ENCODE results near the gene ZNF362.

The ZNF362 gene

DNA sequence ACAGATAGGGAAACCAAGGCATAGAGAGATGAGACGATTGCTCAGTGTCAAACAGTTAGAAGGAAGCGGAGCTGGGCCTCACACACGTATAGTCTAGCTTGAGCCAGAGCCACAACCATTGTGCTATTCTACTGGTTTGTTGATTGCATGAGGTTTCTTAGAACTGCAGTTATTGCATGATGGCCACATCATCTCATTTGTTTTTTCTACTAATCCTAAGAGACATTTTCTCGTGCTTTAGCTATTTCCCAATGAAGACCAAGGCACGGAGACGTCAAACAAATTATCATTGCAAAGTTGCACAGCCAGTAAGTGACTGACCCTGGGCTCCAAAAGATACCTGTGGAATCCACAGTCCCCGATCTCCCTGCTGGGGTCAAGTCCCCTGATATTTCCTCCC is 25.1 kb upstream of the ZNF362 start:
- no peak overlapping the region for H2AFZ ChIP-seq (ENCODE audit: low read depth, low read length)
- H3K9ac ChIP-seq (ENCODE audit: low read depth, low read length) = no peak overlapping the region
- H3K4me2 ChIP-seq (ENCODE audit: insufficient read depth, low read length) = no peak overlapping the region
- no peaks in the 10 kb centered on the region for H3K79me2 ChIP-seq (ENCODE audit: insufficient read depth, low read length)
- no peak overlapping the region for H3K4me3 ChIP-seq (ENCODE audit: low read depth in 1 of 2, low read length in 2 of 2)
- H3K4me1 ChIP-seq (ENCODE audit: insufficient read depth, low read length) = peaks cover 11% of the 10 kb centered on the region
- H3K27ac ChIP-seq (ENCODE audit: low read length) = no peak overlapping the region
- no peaks in the 10 kb centered on the region for H4K20me1 ChIP-seq (ENCODE audit: insufficient read depth, low read length)
- TF ChIP-seq, protein P1, sequence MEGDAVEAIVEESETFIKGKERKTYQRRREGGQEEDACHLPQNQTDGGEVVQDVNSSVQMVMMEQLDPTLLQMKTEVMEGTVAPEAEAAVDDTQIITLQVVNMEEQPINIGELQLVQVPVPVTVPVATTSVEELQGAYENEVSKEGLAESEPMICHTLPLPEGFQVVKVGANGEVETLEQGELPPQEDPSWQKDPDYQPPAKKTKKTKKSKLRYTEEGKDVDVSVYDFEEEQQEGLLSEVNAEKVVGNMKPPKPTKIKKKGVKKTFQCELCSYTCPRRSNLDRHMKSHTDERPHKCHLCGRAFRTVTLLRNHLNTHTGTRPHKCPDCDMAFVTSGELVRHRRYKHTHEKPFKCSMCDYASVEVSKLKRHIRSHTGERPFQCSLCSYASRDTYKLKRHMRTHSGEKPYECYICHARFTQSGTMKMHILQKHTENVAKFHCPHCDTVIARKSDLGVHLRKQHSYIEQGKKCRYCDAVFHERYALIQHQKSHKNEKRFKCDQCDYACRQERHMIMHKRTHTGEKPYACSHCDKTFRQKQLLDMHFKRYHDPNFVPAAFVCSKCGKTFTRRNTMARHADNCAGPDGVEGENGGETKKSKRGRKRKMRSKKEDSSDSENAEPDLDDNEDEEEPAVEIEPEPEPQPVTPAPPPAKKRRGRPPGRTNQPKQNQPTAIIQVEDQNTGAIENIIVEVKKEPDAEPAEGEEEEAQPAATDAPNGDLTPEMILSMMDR (IDR thresholded peaks at IDR 0.05; ENCODE audit: borderline replicate concordance, extremely low read depth, low read length, poor library complexity, severe bottlenecking) = no peak
- no peak for TF ChIP-seq EZH2 (IDR thresholded peaks at IDR 0.05; ENCODE audit: borderline replicate concordance, low read depth, low read length, severe bottlenecking)
- peaks cover 2% of the 10 kb centered on the region for H3K27me3 ChIP-seq (ENCODE audit: insufficient read depth, low read length, poor library complexity)
- DNase-seq = no peak
- ATAC-seq (ENCODE audit: insufficient read depth, low read depth) = no peak
- H3K36me3 ChIP-seq (ENCODE audit: insufficient read depth, low read length) = no peaks in the 10 kb centered on the region
- H3K9me3 ChIP-seq (ENCODE audit: insufficient read depth, low read length, severe bottlenecking) = no peaks in the 10 kb centered on the region

DNA sequence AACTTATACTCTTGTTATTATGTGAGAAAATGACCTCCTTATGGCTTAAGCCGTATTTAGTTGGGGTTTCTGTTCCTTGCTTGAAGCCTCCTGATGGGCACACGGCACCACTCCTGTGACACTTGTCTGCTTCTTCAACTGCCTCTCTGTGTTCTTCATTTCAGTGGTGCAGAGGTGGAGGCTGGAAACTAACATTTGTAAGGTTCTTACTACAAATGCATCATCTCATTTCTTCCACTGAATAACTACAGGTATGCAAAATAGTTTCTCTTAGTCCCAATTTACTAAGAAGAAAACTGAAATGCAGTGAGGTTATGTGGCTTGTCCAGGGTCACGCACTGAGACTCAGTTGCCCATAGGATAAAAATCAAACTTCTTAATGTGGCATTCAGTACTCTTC is 23.6 kb upstream of the ZNF362 start:
- peaks cover 2% of the 10 kb centered on the region for H3K27me3 ChIP-seq (ENCODE audit: insufficient read depth, low read length, poor library complexity)
- no peak overlapping the region for H3K9ac ChIP-seq (ENCODE audit: low read depth, low read length)
- ATAC-seq (ENCODE audit: insufficient read depth, low read depth) (no peak), DNase-seq (no peak)
- no peaks in the 10 kb centered on the region for H3K9me3 ChIP-seq (ENCODE audit: insufficient read depth, low read length, severe bottlenecking)
- H3K27ac ChIP-seq (ENCODE audit: low read length) = no peak overlapping the region
- peaks cover 11% of the 10 kb centered on the region for H3K4me1 ChIP-seq (ENCODE audit: insufficient read depth, low read length)
- no peak overlapping the region for H2AFZ ChIP-seq (ENCODE audit: low read depth, low read length)
- H3K4me3 ChIP-seq (ENCODE audit: low read depth in 1 of 2, low read length in 2 of 2) = no peak overlapping the region
- no peaks in the 10 kb centered on the region for H3K79me2 ChIP-seq (ENCODE audit: insufficient read depth, low read length)
- no peak overlapping the region for H3K4me2 ChIP-seq (ENCODE audit: insufficient read depth, low read length)
- H3K36me3 ChIP-seq (ENCODE audit: insufficient read depth, low read length) = no peaks in the 10 kb centered on the region
- TF ChIP-seq, protein P1 (IDR thresholded peaks at IDR 0.05; ENCODE audit: borderline replicate concordance, extremely low read depth, low read length, poor library complexity, severe bottlenecking) = no peak
- TF ChIP-seq EZH2 (IDR thresholded peaks at IDR 0.05; ENCODE audit: borderline replicate concordance, low read depth, low read length, severe bottlenecking) = no peak
- no peaks in the 10 kb centered on the region for H4K20me1 ChIP-seq (ENCODE audit: insufficient read depth, low read length)

DNA sequence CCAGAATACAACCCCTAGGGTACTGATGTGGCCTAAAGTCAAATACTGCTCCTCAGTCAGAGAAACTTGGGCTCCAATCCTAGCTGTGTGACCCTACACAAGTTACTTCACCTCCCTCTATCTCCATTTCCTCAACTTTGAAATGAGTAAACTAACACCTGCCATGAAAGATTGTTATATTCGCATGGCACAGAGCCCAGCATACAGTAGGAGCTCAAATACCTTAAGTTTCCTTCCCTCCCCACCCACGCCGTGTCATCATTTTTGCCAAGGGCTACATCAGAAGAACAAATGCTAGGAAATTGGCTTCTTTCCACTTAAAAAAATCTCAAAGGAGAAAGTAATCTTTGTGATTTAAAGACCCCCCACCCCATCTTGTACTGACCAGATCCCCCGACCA is 22.2 kb upstream of the ZNF362 start:
- no peak for DNase-seq
- H3K9ac ChIP-seq (ENCODE audit: low read depth, low read length) = no peak overlapping the region
- no peak overlapping the region for H2AFZ ChIP-seq (ENCODE audit: low read depth, low read length)
- no peak overlapping the region for H3K27ac ChIP-seq (ENCODE audit: low read length)
- no peak overlapping the region for H3K4me2 ChIP-seq (ENCODE audit: insufficient read depth, low read length)
- H3K4me1 ChIP-seq (ENCODE audit: insufficient read depth, low read length) = peaks cover 11% of the 10 kb centered on the region
- H4K20me1 ChIP-seq (ENCODE audit: insufficient read depth, low read length) = no peaks in the 10 kb centered on the region
- TF ChIP-seq, protein P1 (IDR thresholded peaks at IDR 0.05; ENCODE audit: borderline replicate concordance, extremely low read depth, low read length, poor library complexity, severe bottlenecking) = no peak
- no peak for TF ChIP-seq EZH2 (IDR thresholded peaks at IDR 0.05; ENCODE audit: borderline replicate concordance, low read depth, low read length, severe bottlenecking)
- peaks cover under 1% of the 10 kb centered on the region for H3K27me3 ChIP-seq (ENCODE audit: insufficient read depth, low read length, poor library complexity)
- no peaks in the 10 kb centered on the region for H3K79me2 ChIP-seq (ENCODE audit: insufficient read depth, low read length)
- H3K9me3 ChIP-seq (ENCODE audit: insufficient read depth, low read length, severe bottlenecking) = no peaks in the 10 kb centered on the region
- H3K36me3 ChIP-seq (ENCODE audit: insufficient read depth, low read length) = no peaks in the 10 kb centered on the region
- peak; percentile 18; the same call in 1 of the 3 replicates for ATAC-seq (ENCODE audit: insufficient read depth, low read depth)
- no peak overlapping the region for H3K4me3 ChIP-seq (ENCODE audit: low read depth in 1 of 2, low read length in 2 of 2)

DNA sequence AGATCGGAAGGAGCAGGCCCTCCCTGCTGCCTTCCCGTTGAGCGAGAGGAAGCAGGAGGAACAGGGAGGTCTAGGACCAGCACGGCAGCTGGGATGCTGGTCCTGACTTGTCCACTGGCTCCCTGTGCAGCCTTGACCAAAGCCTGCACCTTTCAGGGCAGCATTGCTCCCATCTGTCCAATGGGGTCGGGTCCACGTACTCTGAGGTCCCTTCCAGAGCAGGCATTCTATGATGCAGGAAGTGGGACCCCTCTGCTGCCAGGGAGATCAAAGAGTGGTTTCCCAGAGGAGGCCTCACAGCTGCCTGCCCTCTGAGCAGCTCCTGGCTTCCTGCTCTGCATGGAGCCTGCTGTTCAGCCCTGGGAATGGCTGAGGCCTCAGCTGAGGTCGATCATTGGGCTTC is 21.7 kb upstream of the ZNF362 start:
- Histone ChIP-seq H3K9ac (ENCODE audit: low read depth, low read length) (no peak overlapping the region), H3K4me1 (ENCODE audit: insufficient read depth, low read length) (peaks cover 11% of the 10 kb centered on the region), H3K4me3 (ENCODE audit: low read depth in 1 of 2, low read length in 2 of 2) (no peak overlapping the region), H3K79me2 (ENCODE audit: insufficient read depth, low read length) (no peaks in the 10 kb centered on the region), H3K4me2 (ENCODE audit: insufficient read depth, low read length) (no peak overlapping the region), H3K36me3 (ENCODE audit: insufficient read depth, low read length) (no peaks in the 10 kb centered on the region), H3K27me3 (ENCODE audit: insufficient read depth, low read length, poor library complexity) (no peaks in the 10 kb centered on the region), H3K27ac (ENCODE audit: low read length) (no peak overlapping the region), H3K9me3 (ENCODE audit: insufficient read depth, low read length, severe bottlenecking) (no peaks in the 10 kb centered on the region), H4K20me1 (ENCODE audit: insufficient read depth, low read length) (no peaks in the 10 kb centered on the region), H2AFZ (ENCODE audit: low read depth, low read length) (no peak overlapping the region)
- DNase-seq = peak; percentile 56
- ATAC-seq (ENCODE audit: insufficient read depth, low read depth) = peak; percentile 83
- TF ChIP-seq, protein P1 (IDR thresholded peaks at IDR 0.05; ENCODE audit: borderline replicate concordance, extremely low read depth, low read length, poor library complexity, severe bottlenecking) = no peak
- no peak for TF ChIP-seq EZH2 (IDR thresholded peaks at IDR 0.05; ENCODE audit: borderline replicate concordance, low read depth, low read length, severe bottlenecking)

Measured in DND-41 (cell line).